GM23248 (cell line): Measurements from ENCODE around the gene PSMG4. TPM values are rescaled to one million over a fixed set of nuclear protein-coding genes. Genes with fewer than 3 reads are reported as not detected.

Source experiments
- DNase-seq: peaks from one replicate; pipeline ENCODE4 v3.0.0-alpha.2; 2015
- H2AFZ ChIP-seq: fragments of 200-600 bp; sonication (generic); 2 replicates; pipeline ENCODE4 v1.6.1; 2016; ENCODE audit warnings: antibody characterized with exemption
- H3F3A ChIP-seq: fragments of 200-600 bp; sonication (generic); 2 replicates; pipeline ENCODE4 v1.6.1; 2016; ENCODE audit warnings: mild to moderate bottlenecking, antibody characterized with exemption, mixed run types; ENCODE audit not compliant: insufficient read depth
- H3K27ac ChIP-seq: fragments of 200-600 bp; sonication (generic); 2 replicates; pipeline ENCODE4 v1.5.1; 2016; ENCODE audit warnings: mild to moderate bottlenecking
- H3K27me3 ChIP-seq: fragments of 200-600 bp; sonication (generic); replicated peaks from 2 replicates; pipeline ENCODE4 v1.6.1; 2016; ENCODE audit warnings: mild to moderate bottlenecking; ENCODE audit not compliant: insufficient read depth
- H3K36me3 ChIP-seq: fragments of 200-600 bp; sonication (generic); 2 replicates; pipeline ENCODE4 v1.6.1; 2016; ENCODE audit warnings: low read depth, mild to moderate bottlenecking
- H3K4me1 ChIP-seq: fragments of 200-600 bp; sonication (generic); 2 replicates; pipeline ENCODE4 v1.6.1; 2016; ENCODE audit warnings: mild to moderate bottlenecking; ENCODE audit not compliant: insufficient read depth
- H3K4me2 ChIP-seq: fragments of 200-600 bp; sonication (generic); one replicate; pipeline ENCODE4 v1.6.1; 2016; ENCODE audit warnings: mild to moderate bottlenecking; ENCODE audit not compliant: unreplicated experiment
- H3K4me3 ChIP-seq: fragments of 200-600 bp; sonication (generic); 2 replicates; pipeline ENCODE4 v1.5.1; 2016; ENCODE audit warnings: mild to moderate bottlenecking
- H3K79me2 ChIP-seq: fragments of 200-600 bp; sonication (generic); 2 replicates; pipeline ENCODE4 v1.6.1; 2016; ENCODE audit warnings: mild to moderate bottlenecking; ENCODE audit not compliant: insufficient read depth
- H3K9ac ChIP-seq: fragments of 200-600 bp; sonication (generic); 2 replicates; pipeline ENCODE4 v1.6.1; 2016; ENCODE audit warnings: mild to moderate bottlenecking
- H3K9me2 ChIP-seq: fragments of 200-600 bp; sonication (generic); 2 replicates; pipeline ENCODE4 v1.6.1; 2016; ENCODE audit warnings: mixed run types, mild to moderate bottlenecking, moderate library complexity; ENCODE audit not compliant: insufficient read depth
- H3K9me3 ChIP-seq: fragments of 200-600 bp; sonication (generic); one replicate; pipeline ENCODE4 v1.6.1; 2017; ENCODE audit warnings: low read depth
- H4K20me1 ChIP-seq: fragments of 200-600 bp; sonication (generic); 2 replicates; pipeline ENCODE4 v1.6.0; 2016; ENCODE audit not compliant: insufficient read depth
- EZH2 ChIP-seq: fragments of 200-600 bp; sonication (generic); IDR thresholded peaks from 2 replicates; pipeline ENCODE4 v1.6.1; 2018; ENCODE audit warnings: antibody characterized with exemption, mild to moderate bottlenecking; ENCODE audit not compliant: insufficient read depth, poor library complexity, severe bottlenecking
- EZH2phosphoT487 ChIP-seq: fragments of 200-600 bp; sonication (generic); IDR thresholded peaks from 2 replicates; pipeline ENCODE4 v1.6.1; 2018; ENCODE audit warnings: antibody characterized with exemption, moderate library complexity, mild to moderate bottlenecking, low read depth; ENCODE audit not compliant: insufficient read depth
- WGBS, 2 experiments: methylation state at CpG; one replicate each; pipeline ENCODE4 v1.1.6; 2015 to 2017; ENCODE audit warnings: low lambda C conversion rate in 2 of 2, low coverage in 1 of 2; ENCODE audit errors: missing lambda C conversion rate in 2 of 2; 5-methylcytosine and 5-hydroxymethylcytosine counted together
- in situ Hi-C: fragments of 300-500 bp; cut with MboI; formaldehyde crosslinking; loops from 2 replicates; pipeline ENCODE4 v1.15.0; 2020
- polyA plus RNA-seq: library from polyadenylated mRNA; unstranded; fragments of >200 nt; fragmentation: Nextera tagmentation; extraction: Ambion mirVana; gene quantifications from 2 replicates; pipeline ENCODE4 v1.2.1, GENCODE V29; 2016
- total RNA-seq: library from RNA; depleted of rRNA; stranded (reverse); fragments of >200 nt; shearing (Covaris generic); gene quantifications from 2 replicates; pipeline ENCODE4 v1.2.3, GENCODE V29; 2014

The PSMG4 gene
- total and polyA plus RNA-seq, 2 experiments from 2014 or later = 20.0 to 46.9 TPM

- in situ Hi-C loops = no loop called here
Observed at GRCh38 chr6:3231247-3232016, 27.3 kb upstream of the PSMG4 start.

GRCh38 chr6:3232017-3232945 is 26.5 kb upstream of the PSMG4 start:
- H3K36me3 ChIP-seq = no peaks in the 10 kb centered on the region
- H3K4me1 ChIP-seq = no peaks in the 10 kb centered on the region
- no peaks in the 10 kb centered on the region for H3F3A ChIP-seq
- no peaks in the 10 kb centered on the region for H3K9me2 ChIP-seq
- peak overlapping the region; percentile 95 for H2AFZ ChIP-seq
- H3K9me3 ChIP-seq = no peaks in the 10 kb centered on the region
- H3K27me3 ChIP-seq = peaks cover 45% of the 10 kb centered on the region
- peak overlapping the region; percentile 84 for H3K9ac ChIP-seq
- H3K4me3 ChIP-seq = peak overlapping the region; percentile 82
- H3K27ac ChIP-seq = 0 out of 2 replicates have a peak overlapping the region, but pooled peaks have one; percentile 75
- no peaks in the 10 kb centered on the region for H3K79me2 ChIP-seq
- in situ Hi-C loops = no loop called here
- TF ChIP-seq EZH2 = no peak
- no peak for TF ChIP-seq EZH2phosphoT487
- peak overlapping the region; percentile 94 for H3K4me2 ChIP-seq
- WGBS, 2 experiments = 25% methylated on average over 23 of the region's 23 CpGs
- DNase-seq = no peak
- no peaks in the 10 kb centered on the region for H4K20me1 ChIP-seq

More at GRCh38 chr6:3231247-3232016, 27.3 kb upstream of the PSMG4 start:
- Histone ChIP-seq H3K9me3 (no peaks in the 10 kb centered on the region), H3K36me3 (no peaks in the 10 kb centered on the region), H3K27me3 (peaks cover 53% of the 10 kb centered on the region), H3F3A (no peaks in the 10 kb centered on the region), H3K4me2 (peak overlapping the region; percentile 94), H3K4me3 (peak overlapping the region; percentile 82), H4K20me1 (no peaks in the 10 kb centered on the region), H3K9me2 (no peaks in the 10 kb centered on the region), H2AFZ (peak overlapping the region; percentile 95), H3K9ac (peak overlapping the region; percentile 84), H3K27ac (peak overlapping the region; percentile 75), H3K4me1 (no peaks in the 10 kb centered on the region), H3K79me2 (no peaks in the 10 kb centered on the region)
- TF ChIP-seq EZH2 (no peak), EZH2phosphoT487 (no peak)
- peak; percentile 88 for DNase-seq
- WGBS, 2 experiments = 2% methylated on average over 47 of the region's 47 CpGs

- Histone ChIP-seq H4K20me1 (no peaks in the 10 kb centered on the region), H3K4me1 (no peaks in the 10 kb centered on the region), H3K36me3 (no peaks in the 10 kb centered on the region), H3K27ac (no peak overlapping the region), H3F3A (no peaks in the 10 kb centered on the region), H3K9me3 (no peaks in the 10 kb centered on the region), H3K4me3 (no peak overlapping the region), H3K4me2 (no peak overlapping the region), H2AFZ (no peak overlapping the region), H3K9ac (no peak overlapping the region), H3K9me2 (no peaks in the 10 kb centered on the region), H3K79me2 (no peaks in the 10 kb centered on the region), H3K27me3 (peaks cover 36% of the 10 kb centered on the region)
- DNase-seq = no peak
- 78 to 81% methylated on average over 3 of the region's 3 CpGs for WGBS, 2 experiments
- no peak for TF ChIP-seq EZH2
- no peak for TF ChIP-seq EZH2phosphoT487
- in situ Hi-C loops = no loop called here
Observed at GRCh38 chr6:3233321-3233720, 25.4 kb upstream of the PSMG4 start.

GRCh38 chr6:3233904-3234303 is 24.8 kb upstream of the PSMG4 start:
- Histone ChIP-seq H4K20me1 (no peaks in the 10 kb centered on the region), H3K9me2 (no peaks in the 10 kb centered on the region), H3K27ac (no peak overlapping the region), H3K36me3 (no peaks in the 10 kb centered on the region), H3K4me3 (no peak overlapping the region), H3K4me1 (no peaks in the 10 kb centered on the region), H3K9me3 (no peaks in the 10 kb centered on the region), H3K27me3 (peaks cover 36% of the 10 kb centered on the region), H3K79me2 (no peaks in the 10 kb centered on the region), H3K9ac (no peak overlapping the region), H3K4me2 (no peak overlapping the region), H2AFZ (no peak overlapping the region), H3F3A (no peaks in the 10 kb centered on the region)
- no peak for DNase-seq
- TF ChIP-seq EZH2 (no peak), EZH2phosphoT487 (no peak)
- WGBS, 2 experiments = 72 to 84% methylated on average over 3 of the region's 3 CpGs
- in situ Hi-C loops = no loop called here
